GM19395 (cell line): ENCODE measurements around the gene DSTYK.
"Not testable (repeated sequence)": the region's sequence is repeated elsewhere in the genome, so short reads cannot be mapped to it uniquely, and the experiment has no call there.

Source experiments
- ATAC-seq: cut with Tn5 transposase; IDR thresholded peaks from one replicate; pipeline ENCODE4 v1.9.1; 2021; ENCODE audit warnings: mild to moderate bottlenecking, moderate library complexity; ENCODE audit not compliant: unreplicated experiment

DSTYK gene

DNA sequence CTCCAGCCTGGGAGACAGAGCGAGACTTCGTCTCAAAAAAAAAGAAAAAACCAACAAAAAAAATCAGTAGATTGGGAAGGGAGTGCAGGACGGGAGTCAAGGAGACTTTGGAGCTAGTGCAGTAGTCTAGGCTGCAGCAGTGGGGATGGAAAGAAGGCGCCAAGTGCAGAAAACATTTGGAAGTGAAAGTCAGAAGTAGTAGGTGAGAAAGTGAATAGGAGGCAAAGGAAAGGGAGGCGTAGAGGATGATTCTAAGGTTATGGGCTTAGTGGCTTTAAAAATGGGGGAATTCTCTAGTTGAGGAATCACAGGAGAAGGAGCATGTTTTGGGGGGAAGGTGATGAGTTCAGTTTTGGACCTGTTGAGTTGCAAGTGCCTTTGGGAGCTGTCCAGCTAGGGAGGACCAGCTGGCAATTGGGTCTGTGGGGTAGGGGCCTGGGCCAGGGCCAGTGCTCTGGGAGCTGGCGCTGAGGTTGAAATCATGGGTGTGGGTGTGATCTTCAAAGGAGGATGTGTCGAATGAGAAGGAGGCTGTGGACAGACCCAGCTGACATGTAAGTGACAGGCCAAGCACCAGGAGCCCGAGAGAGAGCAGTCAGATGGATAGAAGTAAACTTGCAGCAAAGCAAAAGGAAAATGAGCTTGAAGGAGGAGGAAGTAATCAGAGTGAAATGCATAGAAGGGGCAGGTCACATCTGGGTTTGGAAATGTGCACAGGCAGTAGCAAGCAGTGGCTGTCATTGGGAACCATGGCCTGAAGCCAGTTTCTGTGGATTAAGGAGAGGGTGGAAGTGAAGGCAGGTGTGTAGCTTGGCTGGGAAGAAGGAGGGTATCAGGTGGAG, 32.1 kb upstream of the DSTYK start:
- ATAC-seq: no peak

DNA sequence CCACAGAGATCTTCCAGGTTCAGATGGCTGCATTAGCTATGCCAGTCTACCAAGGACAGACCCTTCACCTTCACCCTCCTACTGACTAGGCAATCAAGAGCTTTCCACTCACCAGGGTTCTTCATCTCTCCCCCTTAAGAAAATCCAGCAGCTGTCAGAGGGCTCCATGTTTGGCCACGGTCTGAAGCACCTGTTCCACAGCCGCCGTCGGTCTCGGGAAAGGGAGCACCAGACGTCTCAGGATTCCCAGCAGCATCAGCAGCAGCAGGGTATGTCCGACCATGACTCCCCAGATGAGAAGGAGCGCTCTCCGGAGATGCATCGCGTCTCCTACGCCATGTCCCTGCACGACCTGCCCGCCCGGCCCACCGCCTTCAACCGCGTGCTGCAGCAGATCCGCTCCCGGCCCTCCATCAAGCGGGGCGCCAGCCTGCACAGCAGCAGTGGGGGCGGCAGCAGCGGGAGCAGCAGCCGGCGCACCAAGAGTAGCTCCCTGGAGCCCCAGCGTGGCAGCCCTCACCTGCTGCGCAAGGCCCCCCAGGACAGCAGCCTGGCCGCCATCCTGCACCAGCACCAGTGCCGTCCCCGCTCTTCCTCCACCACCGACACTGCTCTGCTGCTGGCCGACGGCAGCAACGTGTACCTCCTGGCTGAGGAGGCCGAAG, 30.0 kb upstream of the DSTYK start:
- ATAC-seq: no peak

- ATAC-seq: no peak
Observed at GRCh38 chr1:205240569-205240968, 29.1 kb upstream of the DSTYK start.

- ATAC-seq: no peak
Observed at GRCh38 chr1:205240118-205240517, 28.6 kb upstream of the DSTYK start.

GRCh38 chr1:205239078-205239477, 27.6 kb upstream of the DSTYK start:
- no peak for ATAC-seq

- ATAC-seq: no peak
Observed at GRCh38 chr1:205237526-205238484, 26.3 kb upstream of the DSTYK start.

- ATAC-seq: no peak
Observed at GRCh38 chr1:205236951-205237475, 25.5 kb upstream of the DSTYK start.

DNA sequence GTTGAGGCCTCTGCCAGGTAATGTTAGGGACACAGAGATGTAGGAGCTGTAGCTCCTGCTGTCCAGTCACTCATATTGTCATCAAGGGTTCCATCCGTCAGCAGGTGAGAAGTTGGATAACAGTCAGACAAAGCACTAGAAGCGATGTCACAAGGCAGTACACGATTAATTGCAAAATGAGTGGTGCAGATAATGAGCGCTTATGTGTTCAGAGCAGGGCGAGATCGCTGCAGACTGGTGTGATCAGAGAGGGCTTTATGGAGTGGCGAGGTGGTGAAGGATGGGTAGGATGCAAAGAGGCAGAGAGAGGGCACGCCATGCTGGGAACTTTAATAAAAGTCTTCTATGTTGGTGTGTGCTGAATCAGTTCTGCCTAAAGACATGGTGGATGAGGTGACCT, 25.0 kb upstream of the DSTYK start:
- no peak for ATAC-seq

DNA sequence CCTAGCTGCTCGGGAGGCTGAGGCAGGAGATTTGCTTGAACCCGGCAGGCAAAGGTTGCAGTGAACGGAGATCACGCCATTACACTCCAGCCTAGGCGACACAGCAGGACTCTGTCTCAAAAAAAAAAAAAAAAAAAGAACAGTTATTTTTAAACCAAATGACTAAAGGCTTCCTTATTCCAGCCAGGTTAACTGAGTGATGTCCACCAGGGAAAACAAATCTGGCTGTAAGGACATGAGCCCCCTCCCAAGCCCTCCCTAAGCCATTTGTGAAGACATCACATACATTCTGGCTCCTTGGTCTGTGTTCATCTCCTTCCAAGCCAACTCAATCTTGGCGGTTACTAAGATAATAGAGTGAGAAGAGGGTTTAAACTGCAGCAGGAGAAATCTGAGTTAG, 24.4 kb upstream of the DSTYK start:
- ATAC-seq: no peak

- not testable (repeated sequence) for ATAC-seq
Observed at GRCh38 chr1:205233986-205234385, 22.5 kb upstream of the DSTYK start.

DNA sequence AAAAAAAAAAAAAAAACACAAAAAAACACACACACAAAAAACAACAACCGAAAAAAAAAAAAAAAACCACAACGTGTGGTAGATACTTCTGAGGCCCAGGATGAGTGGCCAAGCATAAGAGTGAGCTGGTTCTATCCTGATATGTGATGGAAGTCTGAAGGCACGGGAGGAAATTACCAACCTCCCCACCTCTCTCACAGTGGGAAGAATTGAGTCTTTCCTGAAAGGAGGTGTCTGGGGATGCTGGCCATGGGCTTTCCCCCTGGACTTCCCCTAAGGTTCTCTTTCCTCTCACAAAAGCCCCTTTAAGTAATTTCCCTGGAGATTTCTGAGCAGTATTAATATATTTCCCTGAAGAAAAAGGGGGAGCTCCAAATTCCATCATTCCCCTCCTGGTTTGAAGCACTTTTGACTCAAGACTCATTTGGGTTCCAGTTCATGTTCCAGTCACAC, 21.5 kb upstream of the DSTYK start:
- no peak for ATAC-seq

DNA sequence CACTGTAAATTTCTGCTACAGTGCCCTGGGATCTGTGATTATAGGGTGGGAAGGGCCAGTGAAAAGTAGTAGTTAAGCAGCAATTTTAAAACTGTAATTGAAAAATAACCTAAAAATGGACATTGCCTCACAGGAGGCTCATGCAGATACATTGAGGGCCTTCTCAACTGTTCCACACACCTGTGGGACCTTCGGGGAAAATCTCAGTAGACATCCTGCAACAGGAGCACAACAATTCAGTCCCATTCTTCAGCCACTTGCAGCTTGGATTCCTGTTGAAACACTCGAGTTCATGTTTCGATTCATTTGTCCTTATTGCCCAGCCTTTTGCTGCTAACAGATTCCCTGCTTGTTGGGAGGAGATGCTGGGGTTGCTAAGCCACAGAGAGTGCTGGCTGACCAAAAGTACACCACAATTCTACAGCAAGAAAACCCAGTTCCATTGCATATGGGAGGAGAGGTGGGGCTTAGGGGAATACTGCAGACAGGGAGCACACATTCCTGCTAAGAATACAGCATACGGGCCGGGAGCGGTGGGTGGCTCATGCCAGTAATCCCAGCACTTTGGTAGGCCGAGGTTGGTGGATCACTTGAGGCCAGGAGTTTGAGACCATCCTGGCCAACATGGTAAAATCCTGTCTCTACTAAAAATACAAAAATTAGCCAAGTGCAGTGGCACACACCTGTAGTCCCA, 20.8 kb upstream of the DSTYK start:
- ATAC-seq: no peak

- ATAC-seq: no peak
Observed at GRCh38 chr1:205230982-205231381, 19.5 kb upstream of the DSTYK start.

DNA sequence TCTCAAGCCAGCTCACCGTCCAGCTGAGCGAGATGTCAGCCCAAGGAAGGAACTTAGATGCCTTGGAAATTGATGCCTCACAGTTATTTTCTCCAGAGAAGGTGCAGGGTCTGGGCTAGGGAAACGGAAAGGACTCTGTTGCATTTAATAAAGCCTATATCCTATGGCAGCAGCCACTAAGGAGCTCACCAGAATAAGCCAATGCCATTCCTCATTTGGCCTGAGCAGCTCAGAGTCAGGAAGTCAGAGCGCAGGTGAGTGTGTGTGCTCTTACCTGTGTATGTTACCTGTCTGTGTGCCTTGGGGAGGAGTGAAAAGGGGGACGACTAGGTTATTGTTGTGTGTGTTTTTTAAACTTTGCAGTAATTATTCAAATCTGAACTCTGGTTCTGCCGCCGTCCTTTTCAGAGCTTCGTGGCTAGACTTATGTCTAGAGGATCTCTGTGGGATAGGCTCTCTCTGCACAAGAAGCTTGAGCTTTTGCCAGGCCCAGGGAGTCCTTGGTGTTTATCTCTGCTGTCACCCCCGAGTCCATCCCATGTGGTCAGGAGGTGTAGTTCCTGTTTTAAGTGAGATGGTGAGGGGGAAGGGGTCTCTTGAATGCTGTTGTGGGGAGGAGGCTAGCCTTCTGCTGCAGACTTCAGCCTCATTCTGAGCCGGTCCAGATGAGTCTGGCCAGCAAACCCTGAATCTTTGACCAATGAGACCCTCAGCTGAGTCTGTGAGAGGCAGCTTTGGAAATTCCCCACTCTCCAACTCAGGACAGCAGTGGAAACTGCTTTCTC, 18.6 kb upstream of the DSTYK start:
- ATAC-seq: no peak

GRCh38 chr1:205229399-205229871, 17.9 kb upstream of the DSTYK start:
- ATAC-seq: no peak

GRCh38 chr1:205228093-205228521, 16.6 kb upstream of the DSTYK start:
- ATAC-seq: no peak

DNA sequence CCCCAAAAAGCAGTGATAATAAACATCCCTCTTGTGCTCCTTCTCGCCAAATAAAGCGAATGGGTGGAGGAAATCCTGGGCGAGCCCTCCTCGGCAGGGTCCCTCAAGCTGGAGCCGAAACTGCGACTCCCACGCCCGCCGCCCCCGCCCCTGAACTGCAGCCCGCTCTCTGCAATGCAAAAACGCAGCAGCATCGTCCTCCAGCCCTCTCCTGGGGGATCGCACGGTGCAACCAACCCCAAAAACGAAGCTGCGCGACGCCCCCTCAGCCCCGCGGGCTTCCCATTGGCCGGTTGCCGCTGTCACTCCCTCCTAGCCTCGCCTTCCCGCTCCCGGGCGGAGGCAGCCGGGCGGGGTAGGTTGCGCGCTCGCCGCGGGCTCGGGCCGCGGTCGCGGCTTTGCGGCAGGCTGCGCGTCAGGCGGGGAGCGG, 16.1 kb upstream of the DSTYK start, which contains the start of gene TMCC2:
Gene TMCC2, plus strand, starts transcription at position 363 of the 430 bp plus-strand sequence. CDS start 619 bp downstream, outside the sequence.
- peak; percentile 75 for ATAC-seq

DNA sequence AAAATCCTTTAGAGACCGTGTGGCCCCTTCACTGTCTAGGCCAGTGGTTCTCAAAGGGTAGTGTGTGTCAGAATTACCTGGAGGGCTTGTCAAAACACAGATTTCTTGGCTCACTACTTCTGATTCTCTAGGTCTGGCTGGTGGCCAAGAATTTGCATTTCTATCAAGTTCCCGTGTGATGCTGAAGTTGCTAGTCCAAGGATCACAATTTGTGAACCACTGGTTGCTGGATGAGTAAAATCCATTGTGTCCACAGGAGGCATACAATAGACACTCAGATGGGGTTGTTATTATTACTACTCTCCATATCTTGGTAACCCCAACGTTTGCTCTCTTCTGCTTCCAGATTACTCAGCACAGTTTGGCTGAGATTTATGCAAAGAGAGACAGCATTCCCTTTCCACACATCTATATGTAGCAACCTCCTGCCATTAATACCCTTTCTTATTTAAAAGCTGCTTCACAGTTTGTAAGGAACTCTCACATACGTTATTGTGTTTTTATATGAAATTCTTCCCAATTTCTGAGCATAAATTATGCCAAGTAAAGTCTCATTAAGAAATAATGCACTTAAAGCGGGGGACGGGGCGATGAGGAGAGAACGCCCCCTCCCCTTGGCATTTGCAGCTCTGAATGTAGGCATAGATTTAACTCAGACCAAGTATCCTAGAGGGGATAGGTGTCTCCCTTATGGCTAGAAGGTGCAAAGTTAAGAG, 15.5 kb upstream of the DSTYK start:
- no peak for ATAC-seq
